Trophoblast cell (in vitro differentiated cells and primary cell): ENCODE data around the gene OR4K17. TPM values are rescaled to one million over a fixed set of nuclear protein-coding genes. Genes with fewer than 3 reads are reported as not detected.
"Not testable (repeated sequence)": the region's sequence is repeated elsewhere in the genome, so short reads cannot be mapped to it uniquely, and the experiment has no call there.

Experiments used
- DNase-seq, 2 donors: peaks; one replicate each; pipeline ENCODE4 v3.0.0-alpha.2; 2016
- H2AFZ ChIP-seq: 2 replicates; pipeline ENCODE4 v1.6.1; 2013; ENCODE audit warnings: low read length, moderate library complexity, mild to moderate bottlenecking; ENCODE audit not compliant: insufficient read depth, poor library complexity
- H2AK5ac ChIP-seq: 2 replicates; pipeline ENCODE4 v1.6.1; 2013; ENCODE audit warnings: mild to moderate bottlenecking, low read length
- H2BK120ac ChIP-seq: 2 replicates; pipeline ENCODE4 v1.6.1; 2013; ENCODE audit warnings: low read length, mild to moderate bottlenecking, moderate library complexity; ENCODE audit not compliant: insufficient read depth, poor library complexity
- H2BK12ac ChIP-seq: 2 replicates; pipeline ENCODE4 v1.6.1; 2013; ENCODE audit warnings: mild to moderate bottlenecking, low read length, moderate library complexity
- H2BK5ac ChIP-seq: 2 replicates; pipeline ENCODE4 v1.6.1; 2013; ENCODE audit warnings: low read length, low read depth, moderate library complexity, mild to moderate bottlenecking; ENCODE audit not compliant: poor library complexity
- H3K14ac ChIP-seq: 2 replicates; pipeline ENCODE4 v1.6.1; 2013; ENCODE audit warnings: mild to moderate bottlenecking, low read length
- H3K18ac ChIP-seq: 2 replicates; pipeline ENCODE4 v1.6.1; 2013; ENCODE audit warnings: mild to moderate bottlenecking, low read length
- H3K23ac ChIP-seq: 2 replicates; pipeline ENCODE4 v1.6.1; 2013; ENCODE audit warnings: low read length
- H3K27ac ChIP-seq: 2 replicates; pipeline ENCODE4 v1.5.1; 2013; ENCODE audit warnings: low read depth, mild to moderate bottlenecking, inconsistent platforms, low read length, moderate library complexity
- H3K27me3 ChIP-seq: 2 replicates; pipeline ENCODE4 v1.6.1; 2013; ENCODE audit warnings: inconsistent platforms, mild to moderate bottlenecking, low read length, moderate library complexity; ENCODE audit not compliant: insufficient read depth
- H3K36me3 ChIP-seq, 2 experiments: 1 replicate in 1 of 2; 2 replicates in 1 of 2; pipeline ENCODE4 v1.6.1; 2013; ENCODE audit warnings: low read length in 2 of 2, mild to moderate bottlenecking in 2 of 2, moderate library complexity in 1 of 2; ENCODE audit not compliant: insufficient read depth in 2 of 2, control insufficient read depth in 1 of 2
- H3K4ac ChIP-seq: 2 replicates; pipeline ENCODE4 v1.6.1; 2013; ENCODE audit warnings: low read depth, mild to moderate bottlenecking, low read length, moderate library complexity
- H3K4me1 ChIP-seq, 2 experiments: 1 replicate in 1 of 2; 2 replicates in 1 of 2; pipeline ENCODE4 v1.6.1; 2013; ENCODE audit warnings: low read length in 2 of 2, mild to moderate bottlenecking in 2 of 2, moderate library complexity in 1 of 2; ENCODE audit not compliant: insufficient read depth in 2 of 2, control insufficient read depth in 1 of 2
- H3K4me2 ChIP-seq: 2 replicates; pipeline ENCODE4 v1.6.1; 2013; ENCODE audit warnings: inconsistent platforms, mild to moderate bottlenecking, low read length, moderate library complexity
- H3K4me3 ChIP-seq: 2 replicates; pipeline ENCODE4 v1.5.1; 2013; ENCODE audit warnings: mild to moderate bottlenecking, low read depth, low read length, inconsistent platforms
- H3K79me1 ChIP-seq: one replicate; pipeline ENCODE4 v1.6.1; 2013; ENCODE audit warnings: low read length
- H3K79me2 ChIP-seq: 2 replicates; pipeline ENCODE4 v1.6.1; 2013; ENCODE audit warnings: low read length, mild to moderate bottlenecking; ENCODE audit not compliant: control insufficient read depth, insufficient read depth, poor library complexity
- H3K9ac ChIP-seq: 2 replicates; pipeline ENCODE4 v1.6.1; 2013; ENCODE audit warnings: mild to moderate bottlenecking, low read length
- H3K9me3 ChIP-seq: 2 replicates; pipeline ENCODE4 v1.6.1; 2013; ENCODE audit warnings: low read depth, mild to moderate bottlenecking, control low read depth, inconsistent platforms, low read length; ENCODE audit not compliant: insufficient read depth
- H4K12ac ChIP-seq: 2 replicates; pipeline ENCODE4 v1.6.1; 2013; ENCODE audit warnings: low read depth, mild to moderate bottlenecking, low read length, moderate library complexity
- H4K8ac ChIP-seq: 2 replicates; pipeline ENCODE4 v1.6.1; 2013; ENCODE audit warnings: low read depth, mild to moderate bottlenecking, low read length, moderate library complexity
- H4K91ac ChIP-seq: one replicate; pipeline ENCODE4 v1.6.1; 2013; ENCODE audit warnings: low read depth, mild to moderate bottlenecking, low read length, moderate library complexity
- WGBS: extraction: QIAGEN DNeasy Blood & Tissue Kit; methylation state at CpG from one replicate; pipeline ENCODE4 v1.1.7; 2013; ENCODE audit warnings: missing lambda C conversion rate; ENCODE audit not compliant: insufficient read length, insufficient coverage; ENCODE audit errors: extremely low coverage; 5-methylcytosine and 5-hydroxymethylcytosine counted together
- polyA plus RNA-seq: library from polyadenylated mRNA; stranded (reverse); fragments of 200-250 nt; gene quantifications from 2 replicates; pipeline ENCODE4 v1.2.3, GENCODE V29; 2013

The OR4K17 gene
- polyA plus RNA-seq = not detected in 2 replicates

- Histone ChIP-seq H3K9me3 (no peaks in the 10 kb centered on the region), H2BK120ac (no peak within 1 kb of the TSS), H2AFZ (no peak within 1 kb of the TSS), H2AK5ac (no peak within 1 kb of the TSS), H3K27me3 (no peaks in the 10 kb centered on the region), H3K79me1 (no peaks in the 10 kb centered on the region), H4K12ac (no peak within 1 kb of the TSS), H4K8ac (no peak within 1 kb of the TSS), H3K27ac (no peak within 1 kb of the TSS), H3K4me3 (no peak within 1 kb of the TSS), H3K4ac (no peak within 1 kb of the TSS), H4K91ac (no peak within 1 kb of the TSS), H3K18ac (no peak within 1 kb of the TSS), H2BK12ac (no peak within 1 kb of the TSS), H3K4me2 (no peak within 1 kb of the TSS), H3K14ac (no peak within 1 kb of the TSS), H3K23ac (no peak within 1 kb of the TSS), H3K36me3 (no peaks in the 10 kb centered on the region), H3K9ac (no peak within 1 kb of the TSS), H2BK5ac (no peak within 1 kb of the TSS), H3K4me1 (no peaks in the 10 kb centered on the region), H3K79me2 (no peaks in the 10 kb centered on the region)
- no CpG with 5 or more reads among the region's 3 CpGs for WGBS
- DNase-seq = no peak
Observed at GRCh38 chr14:20110438-20110837, at the start of gene OR4K17. Gene OR4K17, plus strand, starts transcription at chr14:20110739. Its CDS starts 6,761 bp downstream, at chr14:20117500.

GRCh38 chr14:20092050-20092449 lies 18.5 kb upstream of the OR4K17 start:
- Histone ChIP-seq H3K9ac (no peak overlapping the region), H3K27ac (no peak overlapping the region), H3K27me3 (no peaks in the 10 kb centered on the region), H4K8ac (no peak overlapping the region), H2AK5ac (no peak overlapping the region), H4K91ac (no peak overlapping the region), H3K79me1 (no peaks in the 10 kb centered on the region), H3K4ac (no peak overlapping the region), H3K4me3 (no peak overlapping the region), H2BK120ac (no peak overlapping the region), H3K14ac (no peak overlapping the region), H4K12ac (no peak overlapping the region), H3K23ac (no peak overlapping the region), H2AFZ (no peak overlapping the region), H3K9me3 (peaks cover 2% of the 10 kb centered on the region), H2BK5ac (no peak overlapping the region), H3K18ac (no peak overlapping the region), H3K4me2 (no peak overlapping the region), H3K79me2 (no peaks in the 10 kb centered on the region), H2BK12ac (no peak overlapping the region), H3K4me1 (no peaks in the 10 kb centered on the region), H3K36me3 (no peaks in the 10 kb centered on the region)
- no CpG with 5 or more reads among the region's 4 CpGs for WGBS
- no peak for DNase-seq

- Histone ChIP-seq H3K4me2 (no peak overlapping the region), H4K8ac (no peak overlapping the region), H3K4me1 (no peaks in the 10 kb centered on the region), H3K4me3 (no peak overlapping the region), H3K4ac (no peak overlapping the region), H3K27ac (no peak overlapping the region), H2BK5ac (no peak overlapping the region), H3K27me3 (no peaks in the 10 kb centered on the region), H4K12ac (no peak overlapping the region), H3K79me1 (no peaks in the 10 kb centered on the region), H3K14ac (no peak overlapping the region), H3K18ac (no peak overlapping the region), H3K9me3 (peaks cover 2% of the 10 kb centered on the region), H2BK12ac (no peak overlapping the region), H3K23ac (no peak overlapping the region), H4K91ac (no peak overlapping the region), H2BK120ac (no peak overlapping the region), H3K79me2 (no peaks in the 10 kb centered on the region), H3K36me3 (no peaks in the 10 kb centered on the region), H2AFZ (no peak overlapping the region), H2AK5ac (no peak overlapping the region), H3K9ac (no peak overlapping the region)
- no CpG with 5 or more reads among the region's 4 CpGs for WGBS
- DNase-seq = no peak
Observed at GRCh38 chr14:20093442-20093841, 17.1 kb upstream of the OR4K17 start.

GRCh38 chr14:20098926-20099770 lies 11.4 kb upstream of the OR4K17 start:
- H3K4ac ChIP-seq, H3K23ac ChIP-seq, H3K27ac ChIP-seq, H3K9ac ChIP-seq, H3K79me1 ChIP-seq, H3K4me1 ChIP-seq, H4K91ac ChIP-seq, H2BK5ac ChIP-seq, H3K4me2 ChIP-seq, DNase-seq, H2AFZ ChIP-seq, H3K79me2 ChIP-seq, H2BK120ac ChIP-seq, H2AK5ac ChIP-seq, H3K18ac ChIP-seq, H4K12ac ChIP-seq, H3K27me3 ChIP-seq, H3K4me3 ChIP-seq, H3K14ac ChIP-seq, H3K36me3 ChIP-seq, H2BK12ac ChIP-seq, H4K8ac ChIP-seq: not testable (repeated sequence)
- peaks cover 12% of the 10 kb centered on the region for H3K9me3 ChIP-seq
- WGBS = no CpG with 5 or more reads among the region's 32 CpGs
